SK-N-SH (cell line): ENCODE data around the gene POLR2B. TPM values are rescaled to one million over a fixed set of nuclear protein-coding genes. Genes with fewer than 3 reads are reported as not detected.

ENCODE experiments used
- CTCF ChIA-PET: fragments of 300-600, 350-600 bp; formaldehyde crosslinking; extraction: SDS; loops from one replicate; lab custom pipeline; 2021; lab: Yijun Ruan, JAX
- POLR2A ChIA-PET: fragments of 350-600 bp; sonication (Branson Sonifier 250); formaldehyde crosslinking; extraction: SDS; loops from one replicate; lab custom pipeline; 2020; ENCODE audit warnings: antibody characterized with exemption, inconsistent platforms; lab: Yijun Ruan, JAX
- DNase-seq: peaks from one replicate; pipeline ENCODE4 v3.0.0; 2012
- H2AFZ ChIP-seq: fragments of 200-600 bp; sonication (generic); 2 replicates; pipeline ENCODE4 v1.8.1; 2016; ENCODE audit warnings: antibody characterized with exemption, mild to moderate bottlenecking, low read depth
- H3F3A ChIP-seq: fragments of 200-600 bp; sonication (generic); replicated peaks from 2 replicates; pipeline ENCODE3; 2016; ENCODE audit warnings: antibody characterized with exemption, mild to moderate bottlenecking; ENCODE audit not compliant: insufficient read depth
- H3K27ac ChIP-seq, 2 experiments: fragments of 200-500 bp in 1 of 2; fragments of 200-600 bp in 1 of 2; sonication (Bioruptor generic) in 1 of 2; sonication (generic), shearing (Covaris generic) in 1 of 2; 2 replicates each; pipeline versions ENCODE4 v1.5.1 to v1.6.1; 2014 to 2016; ENCODE audit warnings: low read depth in 2 of 2, inconsistent platforms in 1 of 2, low read length in 1 of 2, mild to moderate bottlenecking in 1 of 2, mixed read lengths in 1 of 2
- H3K27me3 ChIP-seq: fragments of 200-600 bp; sonication (generic), shearing (Covaris generic); 2 replicates; pipeline ENCODE4 v1.6.1; 2016; ENCODE audit warnings: mixed run types; ENCODE audit not compliant: insufficient read depth
- H3K36me3 ChIP-seq, 2 experiments: fragments of 200-500 bp in 1 of 2; fragments of 200-600 bp in 1 of 2; sonication (Bioruptor generic) in 1 of 2; sonication (generic) in 1 of 2; replicated peaks in 1 of 2; 2 replicates each; pipeline versions ENCODE3 to v1.5.1; 2014 to 2016; ENCODE audit warnings: low read length in 1 of 2, mild to moderate bottlenecking in 1 of 2; ENCODE audit not compliant: insufficient read depth in 2 of 2, control insufficient read depth in 1 of 2
- H3K4me1 ChIP-seq, 2 experiments: fragments of 200-500 bp in 1 of 2; fragments of 200-600 bp in 1 of 2; sonication (Bioruptor generic) in 1 of 2; sonication (generic), shearing (Covaris generic) in 1 of 2; 2 replicates each; pipeline versions ENCODE4 v1.5.1 to v1.6.1; 2014 to 2016; ENCODE audit warnings: low read depth in 1 of 2, low read length in 1 of 2, mixed run types in 1 of 2; ENCODE audit not compliant: insufficient read depth in 2 of 2, control insufficient read depth in 1 of 2
- H3K4me2 ChIP-seq: fragments of 200-600 bp; sonication (generic), shearing (Covaris generic); 2 replicates; pipeline ENCODE4 v1.6.1; 2017; ENCODE audit warnings: mixed run types
- H3K4me3 ChIP-seq, 2 experiments: fragments of 200-500 bp in 1 of 2; fragments of 200-600 bp in 1 of 2; sonication (Bioruptor generic) in 1 of 2; sonication (generic), shearing (Covaris generic) in 1 of 2; 2 replicates each; pipeline versions ENCODE4 v1.5.1 to v1.8.1; 2014 to 2016; ENCODE audit warnings: low read depth in 2 of 2, inconsistent platforms in 1 of 2, low read length in 1 of 2, mild to moderate bottlenecking in 1 of 2, mixed read lengths in 1 of 2, moderate library complexity in 1 of 2
- H3K79me2 ChIP-seq: fragments of 200-600 bp; sonication (generic); 2 replicates; pipeline ENCODE4 v1.8.1; 2017; ENCODE audit warnings: mild to moderate bottlenecking; ENCODE audit not compliant: insufficient read depth
- H3K9ac ChIP-seq: fragments of 200-600 bp; sonication (generic); 2 replicates; pipeline ENCODE4 v1.6.1; 2017; ENCODE audit warnings: mixed run types
- H3K9me2 ChIP-seq: fragments of 200-600 bp; sonication (generic); 2 replicates; pipeline ENCODE4 v1.6.1; 2017; ENCODE audit warnings: mixed run types
- H3K9me3 ChIP-seq: fragments of 200-600 bp; sonication (generic); 2 replicates; pipeline ENCODE4 v1.6.1; 2017; ENCODE audit warnings: mixed run types, mild to moderate bottlenecking, moderate library complexity
- H4K20me1 ChIP-seq: fragments of 200-600 bp; sonication (generic); 2 replicates; pipeline ENCODE4 v1.6.1; 2017; ENCODE audit warnings: mild to moderate bottlenecking, mixed run types; ENCODE audit not compliant: insufficient read depth
- CHD2 ChIP-seq: fragments of 150-350 bp; IDR thresholded peaks from 2 replicates; pipeline ENCODE4 v1.6.1; 2018; ENCODE audit warnings: low read length; ENCODE audit not compliant: partially characterized antibody
- EZH2phosphoT487 ChIP-seq: fragments of 200-600 bp; sonication (generic); IDR thresholded peaks from 2 replicates; pipeline ENCODE4 v1.6.1; 2017; ENCODE audit warnings: low read depth, mixed run types, mild to moderate bottlenecking, antibody characterized with exemption, moderate library complexity, borderline replicate concordance
- FOSL2 ChIP-seq: IDR thresholded peaks from 2 replicates; pipeline ENCODE4 v1.4.0; 2012; ENCODE audit warnings: low read depth, mild to moderate bottlenecking, moderate library complexity, borderline replicate concordance
- GABPA ChIP-seq: IDR thresholded peaks from 2 replicates; pipeline ENCODE4 v1.4.0; 2012; ENCODE audit warnings: low read depth, mild to moderate bottlenecking
- MXI1 ChIP-seq: IDR thresholded peaks from 2 replicates; pipeline ENCODE4 v1.6.1; 2012; ENCODE audit warnings: mild to moderate bottlenecking, low read depth, low read length, improper control_type of control experiment
- POLR2AphosphoS5 ChIP-seq: IDR thresholded peaks from 2 replicates; pipeline ENCODE4 v1.6.1; 2012; ENCODE audit warnings: low read depth, low read length
- RAD21 ChIP-seq: IDR thresholded peaks from 2 replicates; pipeline ENCODE4 v1.6.1; 2012; ENCODE audit warnings: mild to moderate bottlenecking, low read length
- RFX5 ChIP-seq: IDR thresholded peaks from 2 replicates; pipeline ENCODE4 v1.6.1; 2012; ENCODE audit warnings: mild to moderate bottlenecking, improper control_type of control experiment, low read length
- RXRA ChIP-seq: IDR thresholded peaks from 2 replicates; pipeline ENCODE4 v1.4.0; 2012; ENCODE audit warnings: low read depth, mild to moderate bottlenecking, borderline replicate concordance
- SMC3 ChIP-seq: IDR thresholded peaks from 2 replicates; pipeline ENCODE4 v1.6.1; 2012; ENCODE audit warnings: low read depth, low read length, improper control_type of control experiment
- TAF1 ChIP-seq: IDR thresholded peaks from 2 replicates; pipeline ENCODE4 v1.6.1; 2012; ENCODE audit warnings: low read depth, mild to moderate bottlenecking, low read length, moderate library complexity, borderline replicate concordance
- TEAD4 ChIP-seq: IDR thresholded peaks from 2 replicates; pipeline ENCODE4 v1.4.0; 2012; ENCODE audit warnings: mild to moderate bottlenecking, borderline replicate concordance; ENCODE audit not compliant: insufficient read depth
- YY1 ChIP-seq: IDR thresholded peaks from 2 replicates; pipeline ENCODE4 v1.4.0; 2012; ENCODE audit warnings: low read depth, mild to moderate bottlenecking
- WGBS: methylation state at CpG from one replicate; pipeline ENCODE4 v1.1.6; 2017; ENCODE audit warnings: low lambda C conversion rate; 5-methylcytosine and 5-hydroxymethylcytosine counted together
- polyA plus RNA-seq, 3 experiments: library from polyadenylated mRNA; depleted of rRNA; stranded (reverse); fragments of >200 nt; gene quantifications; 2 replicates each; pipeline ENCODE4 v1.2.3, GENCODE V29; 2012
- TF ChIP-seq, protein P1 (sequence below): fragments of 150-350 bp; IDR thresholded peaks from 2 replicates; pipeline ENCODE4 v1.6.1; 2017; ENCODE audit warnings: antibody characterized with exemption, low read length, low read depth, borderline replicate concordance

POLR2B gene
- polyA plus RNA-seq, 1 of the 3 experiments (the other 2 are of a cell fraction), result 58.5 TPM

DNA sequence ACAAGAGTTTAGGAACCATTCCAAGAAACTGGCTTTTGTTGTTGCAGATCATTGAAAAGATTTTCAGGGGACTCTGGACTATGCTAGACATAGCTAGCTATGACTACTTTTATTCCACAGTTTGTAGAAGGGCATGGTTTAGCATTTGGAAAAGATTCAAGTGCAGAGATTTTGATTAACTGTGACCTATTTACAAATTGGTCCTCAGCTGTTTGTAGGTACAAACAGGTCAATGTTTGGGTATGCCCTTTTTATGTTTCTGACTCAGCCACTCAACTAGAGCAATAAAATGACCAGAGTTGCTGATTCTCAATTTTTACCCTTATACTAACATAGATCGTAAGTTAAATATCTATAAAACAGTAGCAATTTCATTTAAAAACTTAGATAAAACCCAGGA is 84.8 kb downstream of the POLR2B start:
- H3K9me2 ChIP-seq, result no peaks in the 10 kb centered on the region
- H3K9me3 ChIP-seq, result no peaks in the 10 kb centered on the region
- POLR2A ChIA-PET, result no interaction called here
- WGBS, result 93% methylated on average over 1 of the region's 1 CpG
- no peak for DNase-seq
- no peak overlapping the region; the same call in 1 of the 2 replicates for H3K4me2 ChIP-seq
- no peaks in the 10 kb centered on the region for H3K36me3 ChIP-seq
- peak overlapping the region in 1 of 2 experiments; percentile 92; a peak in 2 of 4 replicates for H3K27ac ChIP-seq
- no peak for TF ChIP-seq POLR2AphosphoS5
- no peak for TF ChIP-seq TAF1
- TF ChIP-seq YY1, result no peak
- no peak overlapping the region; the same call in 1 of the 2 replicates for H2AFZ ChIP-seq
- CTCF ChIA-PET, result interaction anchor here (3.5 kb wide), 1 partner anchor 25 kb away, joined by 17 read pairs; no protein-coding TSS in a partner anchor
- H4K20me1 ChIP-seq, result no peaks in the 10 kb centered on the region
- peaks cover 50% of the 10 kb centered on the region for H3F3A ChIP-seq
- H3K79me2 ChIP-seq, result no peaks in the 10 kb centered on the region
- no peak overlapping the region; the same call in 1 of the 2 replicates for H3K9ac ChIP-seq
- H3K27me3 ChIP-seq, result no peaks in the 10 kb centered on the region
- H3K4me3 ChIP-seq, result no peak overlapping the region
- H3K4me1 ChIP-seq, result peaks cover 15 to 17% of the 10 kb centered on the region in 2 experiments

DNA sequence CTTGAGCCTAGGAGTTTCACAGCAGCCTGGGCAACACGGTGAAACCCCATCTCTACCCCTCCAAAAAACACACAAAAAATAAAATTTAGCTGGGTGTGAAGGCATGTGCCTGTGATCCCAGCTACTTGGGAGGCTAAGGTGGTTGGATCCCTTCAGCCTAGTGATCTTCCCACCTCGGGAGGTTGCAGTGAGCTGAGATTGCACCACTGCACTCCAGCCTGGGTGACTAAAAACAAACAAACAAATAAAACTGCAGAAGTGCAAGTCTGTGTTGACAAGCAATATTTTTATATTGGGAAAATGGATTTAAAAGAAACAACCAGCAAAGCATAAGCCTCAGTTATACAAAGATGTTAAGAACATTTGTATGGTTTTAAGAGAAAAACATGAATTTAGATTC is 85.4 kb downstream of the POLR2B start:
- H3K36me3 ChIP-seq, result no peaks in the 10 kb centered on the region

GRCh38 chr4:57064811-57065711 is 86.4 kb downstream of the POLR2B start:
- H3K9me2 ChIP-seq, result no peaks in the 10 kb centered on the region
- no peaks in the 10 kb centered on the region for H3K27me3 ChIP-seq
- peaks cover 50% of the 10 kb centered on the region for H3F3A ChIP-seq
- H3K79me2 ChIP-seq, result no peaks in the 10 kb centered on the region
- H3K36me3 ChIP-seq, result no peaks in the 10 kb centered on the region
- H3K27ac ChIP-seq, result peak overlapping the region; percentile 70 to 92; a peak in 3 of 4 replicates
- H4K20me1 ChIP-seq, result no peaks in the 10 kb centered on the region
- TF ChIP-seq RFX5 (no peak), TEAD4 (no peak), TAF1 (no peak), EZH2phosphoT487 (no peak), FOSL2 (0 out of 2 replicates have a peak, but pooled peaks have one; percentile 1), MXI1 (peak; percentile 13; the same call in 1 of the 2 replicates), RXRA (no peak), GABPA (no peak), CHD2 (no peak), SMC3 (no peak)
- TF ChIP-seq, protein P1, sequence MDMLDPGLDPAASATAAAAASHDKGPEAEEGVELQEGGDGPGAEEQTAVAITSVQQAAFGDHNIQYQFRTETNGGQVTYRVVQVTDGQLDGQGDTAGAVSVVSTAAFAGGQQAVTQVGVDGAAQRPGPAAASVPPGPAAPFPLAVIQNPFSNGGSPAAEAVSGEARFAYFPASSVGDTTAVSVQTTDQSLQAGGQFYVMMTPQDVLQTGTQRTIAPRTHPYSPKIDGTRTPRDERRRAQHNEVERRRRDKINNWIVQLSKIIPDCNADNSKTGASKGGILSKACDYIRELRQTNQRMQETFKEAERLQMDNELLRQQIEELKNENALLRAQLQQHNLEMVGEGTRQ, result no peak
- TF ChIP-seq, all 33 proteins: peak for 2
- Histone ChIP-seq H3K9ac (peak overlapping the region; percentile 45; the same call in 1 of the 2 replicates), H3K4me1 (peaks cover 15 to 17% of the 10 kb centered on the region in 2 experiments), H3K9me3 (no peaks in the 10 kb centered on the region), H3K4me2 (peak overlapping the region; percentile 60), H3K4me3 (no peak overlapping the region), H2AFZ (peak overlapping the region; percentile 12; the same call in 1 of the 2 replicates)
- CTCF ChIA-PET, result interaction anchor here (3.5 kb wide), 1 partner anchor 27 kb away, joined by 17 read pairs; no protein-coding TSS in a partner anchor
- POLR2A ChIA-PET, result no interaction called here
- WGBS, result 38% methylated on average over 9 of the region's 20 CpGs
- peak; percentile 50 for DNase-seq

More for the DNA sequence above, 85.4 kb downstream of the POLR2B start:
- ChIA-PET POLR2A (no interaction called here), CTCF (interaction anchor here (3.5 kb wide), 1 partner anchor 26 kb away, joined by 17 read pairs; no protein-coding TSS in a partner anchor)
- H4K20me1 ChIP-seq, result no peaks in the 10 kb centered on the region
- peaks cover 15 to 17% of the 10 kb centered on the region in 2 experiments for H3K4me1 ChIP-seq
- WGBS, result 46% methylated on average over 2 of the region's 2 CpGs
- H2AFZ ChIP-seq, result no peak overlapping the region
- no peaks in the 10 kb centered on the region for H3K27me3 ChIP-seq
- TF ChIP-seq RAD21, result no peak
- no peaks in the 10 kb centered on the region for H3K9me3 ChIP-seq
- peaks cover 50% of the 10 kb centered on the region for H3F3A ChIP-seq
- no peak overlapping the region for H3K4me3 ChIP-seq
- no peak for DNase-seq
- H3K9ac ChIP-seq, result peak overlapping the region; percentile 45; the same call in 1 of the 2 replicates
- H3K27ac ChIP-seq, result peak overlapping the region; percentile 70 to 92; a peak in 3 of 4 replicates
- H3K9me2 ChIP-seq, result no peaks in the 10 kb centered on the region
- H3K4me2 ChIP-seq, result peak overlapping the region; percentile 60; the same call in 1 of the 2 replicates
- H3K79me2 ChIP-seq, result no peaks in the 10 kb centered on the region
